GM21786 (cell line): ENCODE results near the gene CSE1L.
"Not testable (repeated sequence)": the region's sequence is repeated elsewhere in the genome, so short reads cannot be mapped to it uniquely, and the experiment has no call there.

ENCODE experiments used
- ATAC-seq: cut with Tn5 transposase; IDR thresholded peaks from one replicate; pipeline ENCODE4 v1.9.1; 2021; ENCODE audit not compliant: unreplicated experiment

CSE1L gene

DNA sequence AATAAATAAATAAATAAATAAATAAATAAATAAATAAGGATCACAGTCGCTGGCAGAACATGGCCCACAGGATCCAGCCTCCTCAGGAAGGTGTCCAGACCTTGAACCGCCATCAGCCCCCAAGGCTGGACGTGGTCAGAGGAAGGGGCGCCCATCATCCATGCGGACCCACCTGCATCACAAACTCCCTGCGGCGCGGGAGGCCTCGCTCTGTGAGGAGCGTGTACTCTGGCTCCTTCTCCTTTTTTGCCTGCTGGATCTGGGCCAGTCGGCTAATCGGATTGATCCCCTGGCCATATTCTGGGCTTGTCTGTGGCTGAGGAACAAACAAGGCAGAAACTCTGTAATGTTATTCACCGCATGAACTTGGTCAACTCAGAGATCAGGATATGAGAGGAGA, 76.8 kb downstream of the CSE1L start:
- ATAC-seq = no peak

DNA sequence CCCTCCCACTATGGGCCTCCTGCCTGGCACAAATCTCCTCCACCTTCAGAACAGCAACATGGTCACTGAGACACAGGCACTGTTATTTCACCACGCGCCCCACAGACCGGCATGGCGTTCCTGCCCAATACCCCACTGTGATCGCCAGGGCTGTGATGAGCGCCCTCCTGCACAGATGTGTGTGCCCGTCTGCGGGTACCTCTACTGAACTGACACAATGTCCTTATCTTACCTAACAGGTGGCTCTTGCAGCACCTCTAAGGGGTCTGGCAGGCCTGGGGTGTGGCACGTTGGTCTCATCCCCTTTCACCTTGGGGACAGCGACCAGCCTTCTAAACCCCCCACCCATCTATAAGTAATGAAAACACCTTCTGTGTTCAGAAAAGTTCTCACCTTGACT, 77.9 kb downstream of the CSE1L start:
- no peak for ATAC-seq

DNA sequence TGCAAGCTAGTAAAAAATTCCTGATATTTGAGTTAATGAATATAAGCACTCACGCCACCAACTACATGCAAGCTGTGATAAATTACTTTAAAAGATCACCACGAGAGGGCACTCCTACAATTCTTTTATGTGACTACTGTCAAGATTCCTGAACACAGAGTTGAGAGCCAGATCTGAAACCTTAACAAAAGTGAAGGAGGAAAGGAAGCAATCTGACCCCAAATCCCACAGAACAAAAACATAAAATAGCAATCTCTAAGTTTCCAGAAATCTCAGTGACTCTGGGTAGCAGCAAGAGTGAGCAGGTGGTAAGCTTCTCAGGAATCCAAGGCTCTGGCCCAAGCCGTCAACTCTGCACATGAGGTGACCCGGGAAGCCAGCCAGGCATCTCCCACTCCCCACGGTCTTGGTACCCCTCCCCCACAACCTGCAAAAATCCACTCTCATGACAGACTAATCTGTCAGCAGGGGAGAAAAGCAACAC, 86.9 kb downstream of the CSE1L start:
- no peak for ATAC-seq

DNA sequence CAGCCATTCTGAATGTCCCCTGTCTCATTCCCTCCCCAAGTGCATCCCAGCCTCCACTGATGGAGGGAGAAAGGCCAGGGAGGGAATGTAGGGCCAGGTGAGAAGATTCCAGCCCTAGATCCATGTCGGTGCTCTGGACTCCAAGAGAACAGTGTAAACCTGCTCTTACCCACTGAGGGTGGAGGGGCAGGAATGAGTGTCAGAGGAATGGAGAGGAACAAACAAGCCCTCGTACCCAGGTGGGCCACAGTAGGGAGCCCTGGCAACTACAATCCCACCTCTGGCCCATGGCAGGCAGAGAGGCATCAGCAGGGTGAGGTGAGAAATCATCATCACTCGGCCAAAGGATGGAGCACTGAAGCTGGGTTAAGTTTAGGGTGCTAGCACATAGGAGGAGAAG, 87.5 kb downstream of the CSE1L start:
- no peak for ATAC-seq

DNA sequence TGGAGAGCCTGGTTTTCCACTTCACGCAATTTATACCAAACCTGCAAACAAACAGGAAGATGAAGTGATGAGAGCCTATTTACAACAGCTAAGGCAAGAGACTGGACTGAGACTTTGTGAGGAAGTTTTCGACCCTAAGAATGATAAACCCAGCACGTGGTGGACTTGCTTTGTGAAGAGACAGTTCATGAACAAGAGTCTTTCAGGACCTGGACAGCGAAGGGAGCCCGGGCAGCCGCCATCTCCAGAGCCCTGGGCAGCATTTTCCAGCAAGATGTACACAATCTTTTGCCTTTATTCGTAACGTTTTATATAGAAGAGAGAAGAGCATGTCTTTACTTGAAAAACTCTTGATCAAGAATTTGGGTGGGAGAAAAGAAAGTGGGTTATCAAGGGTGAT, 88.7 kb downstream of the CSE1L start:
- not testable (repeated sequence) for ATAC-seq

DNA sequence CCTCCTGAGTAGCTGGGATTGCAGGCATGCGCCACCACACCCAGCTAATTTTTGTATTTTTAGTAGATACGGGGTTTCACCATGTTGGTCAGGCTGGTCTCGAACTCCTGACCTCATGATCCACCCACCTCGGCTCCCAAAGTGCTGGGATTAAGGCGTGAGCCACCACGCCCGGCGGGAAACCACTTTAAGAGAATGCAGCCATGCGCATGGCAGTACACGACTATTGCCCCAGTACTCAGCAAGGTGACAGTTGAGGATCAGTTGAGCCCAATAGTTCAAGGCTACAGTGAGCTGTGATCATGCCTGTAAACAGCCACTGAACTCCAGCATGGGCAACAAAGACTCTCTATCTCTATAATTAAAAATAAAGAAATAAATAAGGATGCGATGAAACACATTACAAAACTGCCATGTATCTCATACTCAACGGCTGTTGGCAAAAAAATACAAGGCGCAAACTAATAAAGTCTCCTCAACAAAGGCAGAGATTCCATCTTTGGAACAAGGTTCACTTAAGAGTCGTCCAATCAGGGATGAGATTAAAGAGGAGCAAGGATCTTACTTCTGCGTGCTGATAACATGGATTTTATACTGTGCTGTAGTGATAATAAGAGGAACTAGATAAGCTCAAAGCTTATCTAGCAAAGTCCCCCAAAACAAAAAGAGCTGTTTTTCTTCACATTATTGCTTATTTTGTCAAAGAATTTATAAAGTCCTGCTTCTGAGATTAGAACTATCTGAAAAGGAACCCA, 90.9 kb downstream of the CSE1L start:
- no peak for ATAC-seq

DNA sequence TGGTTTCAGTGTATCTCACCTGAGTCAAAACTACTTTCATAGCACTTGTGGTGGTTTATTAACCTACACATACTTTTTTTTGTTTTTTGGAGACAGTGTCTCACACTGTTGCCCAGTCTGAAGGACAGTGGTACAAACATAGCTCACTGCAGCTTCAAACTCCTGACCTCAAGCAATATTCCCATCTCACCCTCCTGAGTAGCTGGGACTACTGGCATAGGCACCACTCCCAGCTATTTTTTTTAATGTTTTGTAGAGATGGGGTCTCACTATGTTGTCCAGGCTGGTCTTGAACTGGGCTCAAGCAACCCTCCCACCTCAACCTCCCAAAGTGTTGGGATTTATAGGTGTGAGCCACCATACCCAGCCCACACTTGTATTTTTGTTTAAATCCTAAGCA, 92.3 kb downstream of the CSE1L start:
- ATAC-seq = no peak

DNA sequence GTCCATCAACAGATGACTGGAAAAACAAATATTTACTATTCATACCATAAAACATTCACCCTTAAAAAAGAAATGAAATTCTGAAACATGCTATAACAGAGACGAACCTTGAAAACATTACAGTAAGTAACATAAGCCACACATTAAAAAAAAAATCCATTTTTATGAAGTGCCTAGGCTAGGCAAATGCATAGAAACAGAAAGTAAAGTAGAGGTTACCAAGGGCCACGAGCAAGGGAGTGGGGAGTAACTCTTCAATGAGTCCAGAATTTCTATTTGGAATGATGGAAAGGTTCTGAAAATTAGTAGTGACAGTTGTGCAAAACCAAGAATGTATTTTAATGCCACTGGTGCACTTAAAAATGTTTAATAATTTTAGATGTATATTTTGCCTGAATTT, 94.3 kb downstream of the CSE1L start:
- no peak for ATAC-seq

DNA sequence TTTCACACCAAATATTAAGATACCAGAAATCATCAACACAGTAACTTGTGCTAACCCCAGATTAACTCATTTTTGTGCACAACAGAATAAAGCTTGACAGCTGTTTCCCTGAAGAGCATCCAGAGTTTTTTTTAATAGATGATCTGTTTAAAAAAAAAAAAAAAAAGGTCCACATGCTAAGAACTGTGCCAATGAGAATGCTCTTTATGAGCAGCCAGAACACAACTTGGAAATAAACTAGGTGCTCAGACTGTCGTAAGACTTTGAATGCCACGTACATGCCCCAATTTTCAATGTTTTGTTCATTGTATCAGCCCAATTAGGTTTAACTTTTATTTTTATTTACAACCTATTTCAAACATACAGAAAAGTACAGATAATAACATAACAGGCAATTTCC, 94.7 kb downstream of the CSE1L start:
- no peak for ATAC-seq
